GM23248 (cell line): ENCODE measurements around the gene SPG7. TPM values are rescaled to one million over a fixed set of nuclear protein-coding genes. Genes with fewer than 3 reads are reported as not detected.

Experiments used
- DNase-seq: peaks from one replicate; pipeline ENCODE4 v3.0.0-alpha.2; 2015
- H2AFZ ChIP-seq: fragments of 200-600 bp; sonication (generic); 2 replicates; pipeline ENCODE4 v1.6.1; 2016; ENCODE audit warnings: antibody characterized with exemption
- H3F3A ChIP-seq: fragments of 200-600 bp; sonication (generic); 2 replicates; pipeline ENCODE4 v1.6.1; 2016; ENCODE audit warnings: mild to moderate bottlenecking, antibody characterized with exemption, mixed run types; ENCODE audit not compliant: insufficient read depth
- H3K27ac ChIP-seq: fragments of 200-600 bp; sonication (generic); 2 replicates; pipeline ENCODE4 v1.5.1; 2016; ENCODE audit warnings: mild to moderate bottlenecking
- H3K27me3 ChIP-seq: fragments of 200-600 bp; sonication (generic); replicated peaks from 2 replicates; pipeline ENCODE4 v1.6.1; 2016; ENCODE audit warnings: mild to moderate bottlenecking; ENCODE audit not compliant: insufficient read depth
- H3K36me3 ChIP-seq: fragments of 200-600 bp; sonication (generic); 2 replicates; pipeline ENCODE4 v1.6.1; 2016; ENCODE audit warnings: low read depth, mild to moderate bottlenecking
- H3K4me1 ChIP-seq: fragments of 200-600 bp; sonication (generic); 2 replicates; pipeline ENCODE4 v1.6.1; 2016; ENCODE audit warnings: mild to moderate bottlenecking; ENCODE audit not compliant: insufficient read depth
- H3K4me2 ChIP-seq: fragments of 200-600 bp; sonication (generic); one replicate; pipeline ENCODE4 v1.6.1; 2016; ENCODE audit warnings: mild to moderate bottlenecking; ENCODE audit not compliant: unreplicated experiment
- H3K4me3 ChIP-seq: fragments of 200-600 bp; sonication (generic); 2 replicates; pipeline ENCODE4 v1.5.1; 2016; ENCODE audit warnings: mild to moderate bottlenecking
- H3K79me2 ChIP-seq: fragments of 200-600 bp; sonication (generic); 2 replicates; pipeline ENCODE4 v1.6.1; 2016; ENCODE audit warnings: mild to moderate bottlenecking; ENCODE audit not compliant: insufficient read depth
- H3K9ac ChIP-seq: fragments of 200-600 bp; sonication (generic); 2 replicates; pipeline ENCODE4 v1.6.1; 2016; ENCODE audit warnings: mild to moderate bottlenecking
- H3K9me2 ChIP-seq: fragments of 200-600 bp; sonication (generic); 2 replicates; pipeline ENCODE4 v1.6.1; 2016; ENCODE audit warnings: mixed run types, mild to moderate bottlenecking, moderate library complexity; ENCODE audit not compliant: insufficient read depth
- H3K9me3 ChIP-seq: fragments of 200-600 bp; sonication (generic); one replicate; pipeline ENCODE4 v1.6.1; 2017; ENCODE audit warnings: low read depth
- H4K20me1 ChIP-seq: fragments of 200-600 bp; sonication (generic); 2 replicates; pipeline ENCODE4 v1.6.0; 2016; ENCODE audit not compliant: insufficient read depth
- EZH2 ChIP-seq: fragments of 200-600 bp; sonication (generic); IDR thresholded peaks from 2 replicates; pipeline ENCODE4 v1.6.1; 2018; ENCODE audit warnings: antibody characterized with exemption, mild to moderate bottlenecking; ENCODE audit not compliant: insufficient read depth, poor library complexity, severe bottlenecking
- EZH2phosphoT487 ChIP-seq: fragments of 200-600 bp; sonication (generic); IDR thresholded peaks from 2 replicates; pipeline ENCODE4 v1.6.1; 2018; ENCODE audit warnings: antibody characterized with exemption, moderate library complexity, mild to moderate bottlenecking, low read depth; ENCODE audit not compliant: insufficient read depth
- WGBS, 2 experiments: methylation state at CpG; one replicate each; pipeline ENCODE4 v1.1.6; 2015 to 2017; ENCODE audit warnings: low lambda C conversion rate in 2 of 2, low coverage in 1 of 2; ENCODE audit errors: missing lambda C conversion rate in 2 of 2; 5-methylcytosine and 5-hydroxymethylcytosine counted together
- in situ Hi-C: fragments of 300-500 bp; cut with MboI; formaldehyde crosslinking; loops from 2 replicates; pipeline ENCODE4 v1.15.0; 2020
- polyA plus RNA-seq: library from polyadenylated mRNA; unstranded; fragments of >200 nt; fragmentation: Nextera tagmentation; extraction: Ambion mirVana; gene quantifications from 2 replicates; pipeline ENCODE4 v1.2.1, GENCODE V29; 2016
- total RNA-seq: library from RNA; depleted of rRNA; stranded (reverse); fragments of >200 nt; shearing (Covaris generic); gene quantifications from 2 replicates; pipeline ENCODE4 v1.2.3, GENCODE V29; 2014

Gene SPG7
- total and polyA plus RNA-seq, 2 experiments from 2014 or later, result 53.9 to 155 TPM

- Histone ChIP-seq H3K9ac (no peak overlapping the region), H3K9me2 (no peaks in the 10 kb centered on the region), H3K9me3 (no peaks in the 10 kb centered on the region), H3K36me3 (no peaks in the 10 kb centered on the region), H3K4me2 (no peak overlapping the region), H3K4me3 (no peak overlapping the region), H3K27me3 (no peaks in the 10 kb centered on the region), H3K27ac (no peak overlapping the region), H4K20me1 (no peaks in the 10 kb centered on the region), H2AFZ (no peak overlapping the region), H3F3A (peaks cover 4% of the 10 kb centered on the region; the same call in 1 of the 2 replicates), H3K4me1 (peaks cover 14% of the 10 kb centered on the region), H3K79me2 (no peaks in the 10 kb centered on the region)
- WGBS, 2 experiments, result 67 to 73% methylated on average over 10 of the region's 10 CpGs
- in situ Hi-C loops, result no loop called here
- no peak for DNase-seq
- TF ChIP-seq EZH2 (no peak), EZH2phosphoT487 (no peak)
Observed at GRCh38 chr16:89599902-89600301, 91.7 kb downstream of the SPG7 start.

DNA sequence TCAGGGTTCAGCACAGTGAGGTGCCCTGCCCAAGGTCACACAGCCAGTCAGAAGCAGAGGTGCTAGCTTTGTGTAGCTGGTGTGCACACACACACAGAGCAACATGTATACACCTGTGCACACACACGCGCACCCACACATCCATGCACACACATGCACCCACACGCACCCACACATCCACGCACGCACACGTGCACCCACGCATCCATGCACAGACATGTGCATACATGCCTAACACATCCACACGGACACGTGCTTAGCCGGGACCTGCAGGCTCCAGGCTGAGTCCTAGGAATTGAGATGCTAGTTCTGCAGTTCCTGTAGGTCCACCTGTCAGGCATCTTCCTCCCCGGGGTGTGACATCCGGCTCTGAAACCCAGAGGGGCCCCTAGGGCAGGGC, 92.2 kb downstream of the SPG7 start:
- in situ Hi-C loops, result no loop called here
- no peaks in the 10 kb centered on the region for H3K9me2 ChIP-seq
- H3K4me1 ChIP-seq, result peaks cover 14% of the 10 kb centered on the region
- no peaks in the 10 kb centered on the region for H4K20me1 ChIP-seq
- no peaks in the 10 kb centered on the region for H3K27me3 ChIP-seq
- peaks cover 4% of the 10 kb centered on the region; the same call in 1 of the 2 replicates for H3F3A ChIP-seq
- H3K36me3 ChIP-seq, result no peaks in the 10 kb centered on the region
- no peak overlapping the region for H3K4me3 ChIP-seq
- TF ChIP-seq EZH2phosphoT487 (no peak), EZH2 (no peak)
- no peak for DNase-seq
- H2AFZ ChIP-seq, result no peak overlapping the region
- H3K79me2 ChIP-seq, result no peaks in the 10 kb centered on the region
- WGBS, 2 experiments, result 88 to 92% methylated on average over 12 of the region's 12 CpGs
- no peaks in the 10 kb centered on the region for H3K9me3 ChIP-seq
- no peak overlapping the region for H3K27ac ChIP-seq
- no peak overlapping the region for H3K9ac ChIP-seq
- H3K4me2 ChIP-seq, result no peak overlapping the region

- Histone ChIP-seq H3K9me3 (no peaks in the 10 kb centered on the region), H3K79me2 (no peaks in the 10 kb centered on the region), H3K4me2 (no peak overlapping the region), H2AFZ (no peak overlapping the region), H4K20me1 (no peaks in the 10 kb centered on the region), H3K4me3 (no peak overlapping the region), H3K9ac (no peak overlapping the region), H3K4me1 (peaks cover 14% of the 10 kb centered on the region), H3F3A (peaks cover 4% of the 10 kb centered on the region; the same call in 1 of the 2 replicates), H3K27me3 (no peaks in the 10 kb centered on the region), H3K27ac (no peak overlapping the region), H3K9me2 (no peaks in the 10 kb centered on the region), H3K36me3 (no peaks in the 10 kb centered on the region)
- no peak for DNase-seq
- in situ Hi-C loops, result no loop called here
- TF ChIP-seq EZH2phosphoT487 (no peak), EZH2 (no peak)
- 70 to 77% methylated on average over 8 of the region's 8 CpGs for WGBS, 2 experiments
Observed at GRCh38 chr16:89600956-89601355, 92.8 kb downstream of the SPG7 start.

DNA sequence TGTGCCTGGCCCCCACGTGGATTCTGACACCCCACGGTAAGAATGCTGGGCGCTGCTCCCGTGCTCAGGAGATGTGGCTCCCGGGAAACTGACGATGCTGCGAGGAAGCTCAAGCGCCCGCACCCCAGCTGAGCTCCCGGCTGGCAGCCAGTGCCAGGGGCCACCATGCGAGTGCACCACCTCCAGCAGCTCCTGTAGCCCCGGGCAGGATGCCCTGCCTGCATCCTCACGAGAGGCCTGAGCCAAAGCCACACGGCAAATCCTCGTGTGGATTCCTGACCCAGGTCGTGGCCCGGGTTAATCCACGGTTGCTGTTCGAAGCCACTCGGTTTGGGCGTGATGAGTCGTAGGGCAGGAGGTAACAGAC, 93.7 kb downstream of the SPG7 start:
- in situ Hi-C loops, result no loop called here
- no peak overlapping the region for H2AFZ ChIP-seq
- peaks cover 14% of the 10 kb centered on the region for H3K4me1 ChIP-seq
- no peaks in the 10 kb centered on the region for H3K27me3 ChIP-seq
- no peaks in the 10 kb centered on the region for H3K79me2 ChIP-seq
- 32 to 33% methylated on average over 22 of the region's 22 CpGs for WGBS, 2 experiments
- H4K20me1 ChIP-seq, result no peaks in the 10 kb centered on the region
- DNase-seq, result peak; percentile 68
- H3F3A ChIP-seq, result peaks cover 4% of the 10 kb centered on the region; the same call in 1 of the 2 replicates
- H3K4me2 ChIP-seq, result peak overlapping the region; percentile 76
- TF ChIP-seq EZH2phosphoT487 (no peak), EZH2 (no peak)
- H3K9ac ChIP-seq, result peak overlapping the region; percentile 65
- H3K27ac ChIP-seq, result peak overlapping the region; percentile 79
- no peaks in the 10 kb centered on the region for H3K9me3 ChIP-seq
- H3K9me2 ChIP-seq, result no peaks in the 10 kb centered on the region
- peak overlapping the region; percentile 40 for H3K4me3 ChIP-seq
- no peaks in the 10 kb centered on the region for H3K36me3 ChIP-seq
